Measurements from ENCODE around the gene FCRL3.

DNA sequence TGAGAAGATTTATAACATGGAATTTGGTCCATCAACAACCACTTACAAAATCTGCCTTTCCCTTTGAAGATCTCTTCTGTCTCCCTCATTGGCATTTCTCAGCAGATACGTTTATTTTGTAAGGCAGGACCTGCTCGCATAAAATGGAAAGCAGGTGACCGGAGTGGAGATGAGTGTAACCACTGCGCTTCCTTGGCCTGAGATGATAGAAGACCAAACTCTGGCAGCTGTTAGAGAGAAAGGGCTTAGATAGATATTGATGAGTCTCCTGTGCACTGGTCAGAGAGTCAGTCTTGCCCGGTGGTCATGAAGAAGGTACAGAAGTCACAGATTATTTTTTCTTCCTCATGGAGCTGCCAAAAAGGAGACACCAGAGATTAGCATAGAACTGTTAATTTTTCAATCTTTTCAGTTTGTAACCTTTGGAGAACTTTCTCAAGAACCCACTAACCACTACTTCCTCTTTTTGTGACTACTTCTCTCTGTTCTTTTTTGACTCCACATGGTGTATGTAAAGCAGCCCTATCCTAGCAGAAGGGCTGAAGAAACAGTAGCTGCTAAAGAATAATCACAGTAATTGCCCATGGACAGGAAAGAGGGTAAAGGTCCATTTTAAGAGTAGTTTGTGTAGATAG, 47.6 kb downstream of the FCRL3 start:
- TF ChIP-seq ARNT (IDR thresholded peaks at IDR 0.05), result no peak
- TF ChIP-seq ELF4 (IDR thresholded peaks at IDR 0.05), result no peak
- TF ChIP-seq FOXA1 (IDR thresholded peaks at IDR 0.05), result no peak
- no peak for TF ChIP-seq SP1 (IDR thresholded peaks at IDR 0.05)
- TF ChIP-seq SUZ12 (IDR thresholded peaks at IDR 0.05), result no peak
- no peak for TF ChIP-seq BHLHE40 (IDR thresholded peaks at IDR 0.05; ENCODE audit: borderline replicate concordance)
- TF ChIP-seq, protein P1, sequence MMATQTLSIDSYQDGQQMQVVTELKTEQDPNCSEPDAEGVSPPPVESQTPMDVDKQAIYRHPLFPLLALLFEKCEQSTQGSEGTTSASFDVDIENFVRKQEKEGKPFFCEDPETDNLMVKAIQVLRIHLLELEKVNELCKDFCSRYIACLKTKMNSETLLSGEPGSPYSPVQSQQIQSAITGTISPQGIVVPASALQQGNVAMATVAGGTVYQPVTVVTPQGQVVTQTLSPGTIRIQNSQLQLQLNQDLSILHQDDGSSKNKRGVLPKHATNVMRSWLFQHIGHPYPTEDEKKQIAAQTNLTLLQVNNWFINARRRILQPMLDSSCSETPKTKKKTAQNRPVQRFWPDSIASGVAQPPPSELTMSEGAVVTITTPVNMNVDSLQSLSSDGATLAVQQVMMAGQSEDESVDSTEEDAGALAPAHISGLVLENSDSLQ (IDR thresholded peaks at IDR 0.05), result no peak
